ENCODE measurements around the gene KCNIP1. TPM values are rescaled to one million over a fixed set of nuclear protein-coding genes. Genes with fewer than 3 reads are reported as not detected.
A peak's percentile ranks its signal among the peaks of the same experiment; 100 is the strongest.

KCNIP1 gene
- 2.1 TPM for total RNA-seq

GRCh38 chr5:170503990-170504596 is at the start of gene KCNIP1:
TSS of gene KCNIP1 (plus strand) at chr5:170504020.
- DNase-seq (ENCODE audit: low spot score) (no peak), ATAC-seq (peak; percentile 47)
- intact Hi-C loops (cut with DNase I): no loop called here

- intact Hi-C loops (cut with DNase I): no loop called here
- no peak for DNase-seq (ENCODE audit: low spot score)
- no peak for ATAC-seq
Measured at GRCh38 chr5:170463426-170463825, 40.4 kb upstream of the KCNIP1 start.

- intact Hi-C loops (cut with DNase I): no loop called here
- DNase-seq (ENCODE audit: low spot score) (no peak), ATAC-seq (no peak)
Measured at GRCh38 chr5:170464280-170465127, 39.3 kb upstream of the KCNIP1 start.

GRCh38 chr5:170466553-170466952 is 37.3 kb upstream of the KCNIP1 start:
- no peak for ATAC-seq
- DNase-seq (ENCODE audit: low spot score): no peak
- intact Hi-C loops (cut with DNase I): no loop called here

- DNase-seq (ENCODE audit: low spot score) (no peak), ATAC-seq (peak; percentile 49)
- intact Hi-C loops (cut with DNase I): no loop called here
Measured at GRCh38 chr5:170466988-170467707, 36.7 kb upstream of the KCNIP1 start.

- ATAC-seq: no peak
- intact Hi-C loops (cut with DNase I): no loop called here
- no peak for DNase-seq (ENCODE audit: low spot score)
Measured at GRCh38 chr5:170468633-170469285, 35.1 kb upstream of the KCNIP1 start.

- DNase-seq (ENCODE audit: low spot score) (no peak), ATAC-seq (no peak)
- intact Hi-C loops (cut with DNase I): no loop called here
Measured at GRCh38 chr5:170469414-170469813, 34.4 kb upstream of the KCNIP1 start.

GRCh38 chr5:170470275-170470674 is 33.5 kb upstream of the KCNIP1 start:
- DNase-seq (ENCODE audit: low spot score) (no peak), ATAC-seq (no peak)
- intact Hi-C loops (cut with DNase I): no loop called here

GRCh38 chr5:170470808-170471404 is 32.9 kb upstream of the KCNIP1 start:
- DNase-seq (ENCODE audit: low spot score) (no peak), ATAC-seq (no peak)
- intact Hi-C loops (cut with DNase I): no loop called here

GRCh38 chr5:170471551-170472178 is 32.2 kb upstream of the KCNIP1 start:
- no peak for DNase-seq (ENCODE audit: low spot score)
- intact Hi-C loops (cut with DNase I): no loop called here
- ATAC-seq: no peak

- DNase-seq (ENCODE audit: low spot score) (no peak), ATAC-seq (no peak)
- intact Hi-C loops (cut with DNase I): no loop called here
Measured at GRCh38 chr5:170473642-170474041, 30.2 kb upstream of the KCNIP1 start.

GRCh38 chr5:170474489-170475274 is 29.1 kb upstream of the KCNIP1 start:
- no peak for DNase-seq (ENCODE audit: low spot score)
- ATAC-seq: no peak
- intact Hi-C loops (cut with DNase I): no loop called here

- DNase-seq (ENCODE audit: low spot score) (no peak), ATAC-seq (peak; percentile 13)
- intact Hi-C loops (cut with DNase I): no loop called here
Measured at GRCh38 chr5:170475294-170476000, 28.4 kb upstream of the KCNIP1 start.

GRCh38 chr5:170476704-170477103 is 27.1 kb upstream of the KCNIP1 start:
- intact Hi-C loops (cut with DNase I): no loop called here
- ATAC-seq (no peak), DNase-seq (ENCODE audit: low spot score) (no peak)

- DNase-seq (ENCODE audit: low spot score) (no peak), ATAC-seq (no peak)
- intact Hi-C loops (cut with DNase I): no loop called here
Measured at GRCh38 chr5:170477906-170478305, 25.9 kb upstream of the KCNIP1 start.

GRCh38 chr5:170478306-170478705 is 25.5 kb upstream of the KCNIP1 start:
- DNase-seq (ENCODE audit: low spot score) (no peak), ATAC-seq (no peak)
- intact Hi-C loops (cut with DNase I): no loop called here

GRCh38 chr5:170479484-170479883 is 24.3 kb upstream of the KCNIP1 start:
- intact Hi-C loops (cut with DNase I): no loop called here
- ATAC-seq: no peak
- DNase-seq (ENCODE audit: low spot score): no peak

Measured in sciatic nerve (tissue), 2 donors.